ENCODE data around the gene MAF. TPM values are rescaled to one million over a fixed set of nuclear protein-coding genes. Genes with fewer than 3 reads are reported as not detected.

The MAF gene
- total RNA-seq: 5.8 and 14.9 TPM in 2 replicates

DNA sequence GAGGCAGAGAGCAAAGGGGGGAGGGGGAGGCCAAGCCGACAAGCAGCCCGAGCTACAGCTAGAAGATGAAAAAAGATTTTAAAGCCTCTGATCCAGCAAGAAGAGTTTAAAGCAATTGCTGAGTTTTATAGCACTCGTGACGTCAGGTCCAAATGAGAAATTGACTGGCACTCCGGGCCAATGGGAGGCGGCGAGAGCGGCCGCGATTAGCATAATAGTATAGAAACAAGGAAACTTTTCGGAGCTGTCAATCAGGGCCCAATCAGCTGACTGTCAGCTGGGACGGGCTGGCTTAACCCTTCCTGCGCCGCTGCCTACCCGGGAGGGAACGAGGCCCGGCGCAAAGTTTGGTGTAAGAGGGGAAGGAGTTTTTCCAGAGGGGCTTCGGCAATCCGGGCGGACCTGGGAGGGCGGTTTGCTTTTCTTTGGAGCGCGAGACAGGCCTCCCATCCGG is at the start of gene MAF:
Gene MAF (minus strand): TSS at position 100 of the 454 bp plus-strand sequence. CDS start 835 bp downstream, outside the sequence.

Measured in uterine smooth muscle cell (primary cell).